MCF 10A (cell line): ENCODE results near the gene SKAP2. TPM values are rescaled to one million over a fixed set of nuclear protein-coding genes. Genes with fewer than 3 reads are reported as not detected.

Source experiments
- BruUV-seq: library from RNA; stranded (reverse); fragments of 400-500 nt; replicated peaks from 2 replicates; lab custom pipeline; 2021; lab: Mats Ljungman, UMichigan
- CTCF ChIA-PET: fragments of 300-600 bp; sonication (Branson Sonifier 250); formaldehyde crosslinking; extraction: SDS; loops from one replicate; lab custom pipeline; 2021; ENCODE audit warnings: antibody characterized with exemption, inconsistent platforms; lab: Yijun Ruan, JAX
- POLR2A ChIA-PET: fragments of 300-600, 350-650 bp; sonication (Branson Sonifier 250); formaldehyde crosslinking; extraction: SDS; loops from one replicate; lab custom pipeline; 2020; ENCODE audit warnings: antibody characterized with exemption, inconsistent platforms; lab: Yijun Ruan, JAX
- DNase-seq: peaks from one replicate; pipeline ENCODE4 v3.0.0-alpha.2; 2018; ENCODE audit not compliant: unreplicated experiment
- H3K27ac Mint-ChIP-seq: one replicate; pipeline ENCODE4 v1.8.0; 2022; ENCODE audit warnings: mild to moderate bottlenecking, low read depth, mixed read lengths; ENCODE audit not compliant: unreplicated experiment
- H3K27me3 Mint-ChIP-seq: one replicate; pipeline ENCODE4 v1.8.0; 2022; ENCODE audit warnings: mixed read lengths; ENCODE audit not compliant: insufficient read depth, unreplicated experiment
- H3K36me3 Mint-ChIP-seq: one replicate; pipeline ENCODE4 v1.8.0; 2022; ENCODE audit warnings: mild to moderate bottlenecking, moderate library complexity, mixed read lengths; ENCODE audit not compliant: insufficient read depth, unreplicated experiment
- H3K4me1 Mint-ChIP-seq: one replicate; pipeline ENCODE4 v1.8.0; 2022; ENCODE audit warnings: mixed read lengths; ENCODE audit not compliant: insufficient read depth, unreplicated experiment
- H3K4me3 Mint-ChIP-seq: one replicate; pipeline ENCODE4 v1.8.0; 2022; ENCODE audit warnings: mild to moderate bottlenecking, moderate library complexity, mixed read lengths; ENCODE audit not compliant: unreplicated experiment
- H3K9me3 Mint-ChIP-seq: one replicate; pipeline ENCODE4 v1.8.0; 2022; ENCODE audit warnings: mixed read lengths; ENCODE audit not compliant: unreplicated experiment
- CTCF ChIP-seq: fragments of 200-600 bp; IDR thresholded peaks from one replicate; pipeline ENCODE4 v1.8.0; 2022; ENCODE audit warnings: antibody characterized with exemption, mild to moderate bottlenecking; ENCODE audit not compliant: unreplicated experiment
- intact Hi-C: fragments of 100-400 bp; cut with micrococcal nuclease; formaldehyde crosslinking; loops from 2 replicates; pipeline ENCODE4 v1.14.1; 2022
- total RNA-seq: library from RNA; stranded (reverse); gene quantifications from 2 replicates; pipeline ENCODE4 v1.2.3, GENCODE V29; 2022

The SKAP2 gene
- total RNA-seq, 1 experiment from 2014 or later: 27.5 TPM

- intact Hi-C loops: no loop called here
- POLR2A ChIA-PET: no interaction called here
- H3K36me3 Mint-ChIP-seq: peaks cover 6% of the 10 kb centered on the region
- H3K27me3 Mint-ChIP-seq: no peaks in the 10 kb centered on the region
- no peak for DNase-seq
- no peak for TF ChIP-seq CTCF
- H3K4me3 Mint-ChIP-seq: no peak overlapping the region
- peaks cover 4% of the 10 kb centered on the region for H3K4me1 Mint-ChIP-seq
- no peak overlapping the region for H3K27ac Mint-ChIP-seq
- CTCF ChIA-PET: no interaction called here
- BruUV-seq: no TSS peak
- no peaks in the 10 kb centered on the region for H3K9me3 Mint-ChIP-seq
Observed at GRCh38 chr7:26726051-26726450, 138.3 kb downstream of the SKAP2 start.

GRCh38 chr7:26724795-26725194 lies 139.6 kb downstream of the SKAP2 start:
- no peak for DNase-seq
- Mint-ChIP-seq H3K27me3 (no peaks in the 10 kb centered on the region), H3K4me3 (no peak overlapping the region), H3K27ac (no peak overlapping the region), H3K36me3 (peaks cover 6% of the 10 kb centered on the region), H3K4me1 (peaks cover 4% of the 10 kb centered on the region), H3K9me3 (no peaks in the 10 kb centered on the region)
- ChIA-PET POLR2A (interaction anchor here (1.0 to 1.1 kb wide), 2 partner anchors 14 to 34 kb away, joined by 3 read pairs; no protein-coding TSS in a partner anchor), CTCF (no interaction called here)
- intact Hi-C loops: no loop called here
- no TSS peak for BruUV-seq
- TF ChIP-seq CTCF: no peak

DNA sequence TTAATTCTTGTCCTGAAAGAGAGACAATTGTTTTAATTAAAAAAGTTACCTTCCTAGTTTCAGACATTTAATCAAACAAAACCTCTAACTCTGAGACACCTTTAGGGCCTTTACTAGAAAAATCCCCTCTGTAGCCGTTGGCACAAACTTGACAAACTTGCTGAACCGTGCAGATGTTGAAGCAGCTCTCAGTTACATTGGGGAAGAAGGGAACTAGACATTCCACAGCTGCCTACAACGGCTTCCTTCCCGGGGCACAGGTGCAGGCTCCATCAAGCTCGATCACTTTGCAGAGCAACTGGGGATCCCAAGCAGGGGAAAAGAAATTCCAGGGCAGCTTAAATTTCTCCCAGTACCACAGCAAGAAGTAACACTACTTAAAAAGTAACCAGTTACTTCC lies 141.3 kb downstream of the SKAP2 start:
- intact Hi-C loops: no loop called here
- no peak overlapping the region for H3K27ac Mint-ChIP-seq

GRCh38 chr7:26721450-26721849 lies 142.9 kb downstream of the SKAP2 start:
- no peaks in the 10 kb centered on the region for H3K4me1 Mint-ChIP-seq
- H3K9me3 Mint-ChIP-seq: no peaks in the 10 kb centered on the region
- intact Hi-C loops: no loop called here
- POLR2A ChIA-PET: no interaction called here
- BruUV-seq: no TSS peak
- TF ChIP-seq CTCF: no peak
- H3K27me3 Mint-ChIP-seq: no peaks in the 10 kb centered on the region
- DNase-seq: no peak
- H3K27ac Mint-ChIP-seq: no peak overlapping the region
- H3K36me3 Mint-ChIP-seq: peaks cover 12% of the 10 kb centered on the region
- no peak overlapping the region for H3K4me3 Mint-ChIP-seq
- CTCF ChIA-PET: interaction anchor here (0.7 kb wide), 1 partner anchor 593 kb away, joined by 3 read pairs; no protein-coding TSS in a partner anchor

More for the DNA sequence above, 141.3 kb downstream of the SKAP2 start:
- TF ChIP-seq CTCF: no peak
- no TSS peak for BruUV-seq
- H3K9me3 Mint-ChIP-seq: no peaks in the 10 kb centered on the region
- no peak for DNase-seq
- POLR2A ChIA-PET: interaction anchor here (0.9 to 1.2 kb wide), 3 partner anchors 15 to 29 kb away, joined by 3 to 5 read pairs (median 5); no protein-coding TSS in a partner anchor
- H3K36me3 Mint-ChIP-seq: peaks cover 6% of the 10 kb centered on the region
- no peaks in the 10 kb centered on the region for H3K4me1 Mint-ChIP-seq
- no peak overlapping the region for H3K4me3 Mint-ChIP-seq
- H3K27me3 Mint-ChIP-seq: no peaks in the 10 kb centered on the region
- CTCF ChIA-PET: interaction anchor here (0.6 kb wide), 1 partner anchor 1333 kb away, joined by 3 read pairs; no protein-coding TSS in a partner anchor
